Transverse colon (tissue), 4 donors: ENCODE measurements around the gene TMEM138. TPM values are rescaled to one million over a fixed set of nuclear protein-coding genes. Genes with fewer than 3 reads are reported as not detected.

Experiments used
- DNase-seq: peaks from one replicate; pipeline ENCODE4 v3.0.0-alpha.2; 2019
- H3K27ac ChIP-seq, 4 donors: fragments of 200-600 bp; sonication (generic); 2 replicates each; pipeline ENCODE4 v1.5.1; 2016 to 2018; ENCODE audit warnings: inconsistent platforms in 4 of 4
- H3K27me3 ChIP-seq: fragments of 200-600 bp; sonication (generic); 2 replicates; pipeline ENCODE4 v1.5.1; 2017; ENCODE audit warnings: inconsistent platforms
- H3K36me3 ChIP-seq, 4 donors: fragments of 200-600 bp; sonication (generic); 2 replicates each; pipeline ENCODE4 v1.5.1; 2017 to 2019; ENCODE audit warnings: inconsistent platforms in 4 of 4
- H3K4me1 ChIP-seq, 4 donors: fragments of 200-600 bp; sonication (generic); 2 replicates each; pipeline ENCODE4 v1.5.1; 2017 to 2020; ENCODE audit warnings: inconsistent platforms in 4 of 4
- H3K4me3 ChIP-seq, 4 donors: fragments of 200-600 bp; sonication (generic); 1 replicate in 1 of 4; 2 replicates in 3 of 4; pipeline versions ENCODE4 v1.5.1 to v1.6.1; 2017 to 2019; ENCODE audit warnings: inconsistent platforms in 4 of 4
- H3K9me3 ChIP-seq, 2 donors: fragments of 200-600 bp; sonication (generic); 2 replicates each; pipeline ENCODE4 v1.5.1; 2017 to 2019; ENCODE audit warnings: inconsistent platforms in 2 of 2
- CTCF ChIP-seq, 5 experiments: fragments of 200-600 bp in 3 of 5; fragments of 450-650 bp in 2 of 5; sonication (generic) in 3 of 5; IDR thresholded peaks; 1 replicate in 2 of 5; 2 replicates in 3 of 5; pipeline ENCODE4 v1.5.1; 2016 to 2017; ENCODE audit warnings: antibody characterized with exemption in 5 of 5, inconsistent platforms in 3 of 5, mild to moderate bottlenecking in 2 of 5, moderate library complexity in 1 of 5
- EP300 ChIP-seq: sonication (generic); formaldehyde crosslinking; IDR thresholded peaks from one replicate; pipeline ENCODE4 v1.6.1; 2017; ENCODE audit warnings: antibody characterized with exemption, low read depth
- POLR2A ChIP-seq: fragments of 450-650 bp; IDR thresholded peaks from one replicate; pipeline ENCODE4 v1.6.1; 2016; ENCODE audit warnings: antibody characterized with exemption, mild to moderate bottlenecking, moderate library complexity
- POLR2AphosphoS5 ChIP-seq, 3 donors: sonication (generic); formaldehyde crosslinking; IDR thresholded peaks; one replicate each; pipeline ENCODE4 v1.6.1; 2016; ENCODE audit warnings: antibody characterized with exemption in 3 of 3
- WGBS, 2 donors: methylation state at CpG; one replicate each; pipeline ENCODE4 v1.1.5; 2018; ENCODE audit warnings: low coverage in 1 of 2; 5-methylcytosine and 5-hydroxymethylcytosine counted together
- in situ Hi-C, 4 donors: fragments of 200-750 bp; cut with MboI; loops; one replicate each; pipeline versions ENCODE4 v1.15.0 to v1.15.1; 2017; ENCODE audit warnings: low sequenced_read_pairs in 3 of 4, low pct_ligation_motif_present in 1 of 4, low pct_unique_long_range_greater_than_20kb in 1 of 4
- intact Hi-C: fragments of 100-400 bp; cut with DNase I; formaldehyde crosslinking; loops from one replicate; pipeline ENCODE4 v1.15.1; 2023; ENCODE audit warnings: low total_unique reads
- total RNA-seq, 4 donors: library from RNA; depleted of rRNA; stranded (reverse); fragments of >200 nt; gene quantifications; one replicate each; pipeline ENCODE4 v1.1.0, GENCODE V29; 2016

TMEM138 gene
- total RNA-seq, 4 donors from 2014 or later = 27.9 to 51.6 (median 35.6) TPM

GRCh38 chr11:61328351-61328750 is 33.8 kb upstream of the TMEM138 start:
- TF ChIP-seq POLR2AphosphoS5 (IDR thresholded peaks at IDR 0.05) (no peak), EP300 (no peak), POLR2A (no peak), CTCF (IDR thresholded peaks at IDR 0.05) (no peak)
- no peaks in the 10 kb centered on the region for H3K27me3 ChIP-seq
- H3K4me1 ChIP-seq = peaks cover 11 to 19% (median 14%) of the 10 kb centered on the region in 4 donors
- no peak for DNase-seq
- 89 to 100% methylated on average over 1 to 9 of the region's 9 CpGs for WGBS, 2 donors
- intact Hi-C loops = no loop called here
- H3K36me3 ChIP-seq = peaks cover 0 to 52% (median 24%) of the 10 kb centered on the region in 4 donors
- in situ Hi-C loops = loop anchor here in 1 of 4 donors (25.0 kb wide), 1 partner anchor 491 kb away; the partner anchor contains the start of gene CCDC86
- H3K27ac ChIP-seq = no peak overlapping the region
- H3K9me3 ChIP-seq = no peaks in the 10 kb centered on the region
- no peak overlapping the region for H3K4me3 ChIP-seq

GRCh38 chr11:61329871-61330270 is 32.3 kb upstream of the TMEM138 start:
- H3K4me3 ChIP-seq = no peak overlapping the region
- no peak for TF ChIP-seq POLR2A
- TF ChIP-seq EP300 = no peak
- in situ Hi-C loops (loop anchor here in 2 of 4 donors (10.0 to 25.0 kb wide), 2 partner anchors 55 to 493 kb away; partner anchors contain the start of gene CCDC86 (in 1 of the 2)), intact Hi-C loops (no loop called here)
- H3K4me1 ChIP-seq = peaks cover 16 to 27% (median 21%) of the 10 kb centered on the region in 4 donors
- no peak for DNase-seq
- H3K36me3 ChIP-seq = peaks cover 0 to 37% (median 16%) of the 10 kb centered on the region in 4 donors
- WGBS, 2 donors = 95 to 100% methylated on average over 2 to 4 of the region's 4 CpGs
- no peaks in the 10 kb centered on the region for H3K9me3 ChIP-seq
- H3K27ac ChIP-seq = no peak overlapping the region
- no peaks in the 10 kb centered on the region for H3K27me3 ChIP-seq

GRCh38 chr11:61331651-61332050 is 30.5 kb upstream of the TMEM138 start:
- no peak for DNase-seq
- intact Hi-C loops = no loop called here

GRCh38 chr11:61332281-61332796 is 29.8 kb upstream of the TMEM138 start:
- Histone ChIP-seq H3K27ac (peak overlapping the region; percentile 91 to 97 (median 96)), H3K36me3 (peaks cover 0 to 18% (median 5%) of the 10 kb centered on the region in 4 donors), H3K4me3 (peak overlapping the region; percentile 76 to 99 (median 97)), H3K27me3 (no peaks in the 10 kb centered on the region), H3K4me1 (peaks cover 16 to 40% (median 25%) of the 10 kb centered on the region in 4 donors), H3K9me3 (no peaks in the 10 kb centered on the region)
- in situ Hi-C loops (loop anchor here in 2 of 4 donors (10.0 to 25.0 kb wide), 2 partner anchors 52 to 495 kb away; partner anchors contain the start of gene CCDC86 (in 1 of the 2)), intact Hi-C loops (no loop called here)
- TF ChIP-seq CTCF (IDR thresholded peaks at IDR 0.05) (no peak), POLR2A (no peak), POLR2AphosphoS5 (IDR thresholded peaks at IDR 0.05) (no peak), EP300 (no peak)
- WGBS, 2 donors = 0 to 1% methylated on average over 3 to 21 of the region's 24 CpGs
- DNase-seq = no peak

More at GRCh38 chr11:61331651-61332050, 30.5 kb upstream of the TMEM138 start:
- WGBS, 2 donors = 57 to 68% methylated on average over 4 to 6 of the region's 6 CpGs
- H3K4me1 ChIP-seq = peaks cover 16 to 40% (median 25%) of the 10 kb centered on the region in 4 donors
- in situ Hi-C loops = loop anchor here in 2 of 4 donors (10.0 to 25.0 kb wide), 2 partner anchors 53 to 494 kb away; partner anchors contain the start of gene CCDC86 (in 1 of the 2)
- H3K4me3 ChIP-seq = peak overlapping the region in 2 of 4 donors; percentile 98 to 99
- H3K27me3 ChIP-seq = no peaks in the 10 kb centered on the region
- no peak for TF ChIP-seq EP300
- no peak for TF ChIP-seq POLR2A
- no peak for TF ChIP-seq CTCF (IDR thresholded peaks at IDR 0.05)
- TF ChIP-seq POLR2AphosphoS5 (IDR thresholded peaks at IDR 0.05) = no peak
- H3K36me3 ChIP-seq = peaks cover 0 to 20% (median 7%) of the 10 kb centered on the region in 4 donors
- peak overlapping the region in 2 of 4 donors; percentile 95 to 96 for H3K27ac ChIP-seq
- H3K9me3 ChIP-seq = no peaks in the 10 kb centered on the region
